Activated naive CD8-positive, alpha-beta T cell treated with anti-CD3 and anti-CD28 coated beads, Interleukin-2, amount 50 U/mL, for 24 hours (primary cell): ENCODE measurements around the gene KCMF1.

Experiments
- ATAC-seq: fragments of 150-1000 bp; cut with Tn5 transposase; one replicate; pipeline ENCODE4 v1.10.0; 2021
- DNase-seq: peaks from one replicate; pipeline ENCODE4 v3.0.0; 2021
- H3K27ac Mint-ChIP-seq: one replicate; pipeline ENCODE4 v1.8.0; 2021; ENCODE audit warnings: mild to moderate bottlenecking, mixed read lengths
- H3K27me3 Mint-ChIP-seq: one replicate; pipeline ENCODE4 v1.8.0; 2021; ENCODE audit warnings: mixed read lengths
- H3K36me3 Mint-ChIP-seq: one replicate; pipeline ENCODE4 v1.8.0; 2021; ENCODE audit warnings: low read depth, mixed read lengths
- H3K4me1 Mint-ChIP-seq: one replicate; pipeline ENCODE4 v1.8.0; 2021; ENCODE audit warnings: mixed read lengths
- H3K4me3 Mint-ChIP-seq: one replicate; pipeline ENCODE4 v1.8.0; 2021; ENCODE audit warnings: mild to moderate bottlenecking, moderate library complexity, mixed read lengths
- H3K9me3 Mint-ChIP-seq: one replicate; pipeline ENCODE4 v1.8.0; 2021; ENCODE audit warnings: mixed read lengths

KCMF1 gene

GRCh38 chr2:85088921-85089320 is 118.0 kb downstream of the KCMF1 start:
- Mint-ChIP-seq H3K36me3 (no peaks in the 10 kb centered on the region), H3K27me3 (peaks cover 10% of the 10 kb centered on the region), H3K27ac (no peak overlapping the region), H3K4me1 (peaks cover 3% of the 10 kb centered on the region), H3K9me3 (no peaks in the 10 kb centered on the region), H3K4me3 (no peak overlapping the region)
- no peak for DNase-seq
- ATAC-seq = no peak

GRCh38 chr2:85089585-85089984 is 118.6 kb downstream of the KCMF1 start:
- Mint-ChIP-seq H3K9me3 (no peaks in the 10 kb centered on the region), H3K4me1 (peaks cover 3% of the 10 kb centered on the region), H3K4me3 (no peak overlapping the region), H3K27me3 (peaks cover 7% of the 10 kb centered on the region), H3K27ac (no peak overlapping the region), H3K36me3 (no peaks in the 10 kb centered on the region)
- no peak for ATAC-seq
- DNase-seq = no peak

GRCh38 chr2:85091838-85092237 is 120.9 kb downstream of the KCMF1 start:
- H3K27ac Mint-ChIP-seq = no peak overlapping the region
- ATAC-seq (no peak), DNase-seq (no peak)
- no peaks in the 10 kb centered on the region for H3K36me3 Mint-ChIP-seq
- H3K4me1 Mint-ChIP-seq = no peaks in the 10 kb centered on the region
- H3K4me3 Mint-ChIP-seq = no peak overlapping the region
- H3K27me3 Mint-ChIP-seq = peaks cover 11% of the 10 kb centered on the region
- no peaks in the 10 kb centered on the region for H3K9me3 Mint-ChIP-seq

- H3K4me1 Mint-ChIP-seq = no peaks in the 10 kb centered on the region
- H3K27me3 Mint-ChIP-seq = peaks cover 8% of the 10 kb centered on the region
- H3K4me3 Mint-ChIP-seq = no peak overlapping the region
- no peaks in the 10 kb centered on the region for H3K9me3 Mint-ChIP-seq
- no peak overlapping the region for H3K27ac Mint-ChIP-seq
- H3K36me3 Mint-ChIP-seq = no peaks in the 10 kb centered on the region
- ATAC-seq (no peak), DNase-seq (no peak)
These were observed 124.1 kb downstream of the KCMF1 start for GRCh38 chr2:85095094-85095493.

GRCh38 chr2:85096616-85097015 is 125.7 kb downstream of the KCMF1 start:
- no peaks in the 10 kb centered on the region for H3K36me3 Mint-ChIP-seq
- DNase-seq (no peak), ATAC-seq (no peak)
- peaks cover 8% of the 10 kb centered on the region for H3K27me3 Mint-ChIP-seq
- H3K9me3 Mint-ChIP-seq = no peaks in the 10 kb centered on the region
- H3K4me3 Mint-ChIP-seq = no peak overlapping the region
- no peaks in the 10 kb centered on the region for H3K4me1 Mint-ChIP-seq
- no peak overlapping the region for H3K27ac Mint-ChIP-seq

- DNase-seq (no peak), ATAC-seq (no peak)
- Mint-ChIP-seq H3K4me3 (no peak overlapping the region), H3K4me1 (no peaks in the 10 kb centered on the region), H3K27me3 (no peaks in the 10 kb centered on the region), H3K27ac (no peak overlapping the region), H3K36me3 (no peaks in the 10 kb centered on the region), H3K9me3 (no peaks in the 10 kb centered on the region)
These were observed 133.3 kb downstream of the KCMF1 start for GRCh38 chr2:85104228-85104627.

- Mint-ChIP-seq H3K4me3 (no peak overlapping the region), H3K36me3 (no peaks in the 10 kb centered on the region), H3K27me3 (peaks cover 5% of the 10 kb centered on the region), H3K9me3 (no peaks in the 10 kb centered on the region), H3K4me1 (no peaks in the 10 kb centered on the region), H3K27ac (no peak overlapping the region)
- DNase-seq = no peak
- no peak for ATAC-seq
These were observed 135.7 kb downstream of the KCMF1 start for GRCh38 chr2:85106489-85107180.
